ELR (cell line): Measurements from ENCODE around the gene GLIPR1L1.
A peak's percentile ranks its signal among the peaks of the same experiment; 100 is the strongest.
"Not testable (repeated sequence)": the region's sequence is repeated elsewhere in the genome, so short reads cannot be mapped to it uniquely, and the experiment has no call there.

Experiments
- DNase-seq: peaks from one replicate; pipeline ENCODE4 v3.0.0-alpha.2; 2015; ENCODE audit warnings: low read depth

Gene GLIPR1L1

GRCh38 chr12:75334384-75335030, at the start of gene GLIPR1L1:
Gene GLIPR1L1 (plus strand): TSS chr12:75334670. CDS start chr12:75334729, 59 bp downstream.
- DNase-seq, result peak; percentile 95

GRCh38 chr12:75288860-75289259, 45.6 kb upstream of the GLIPR1L1 start:
- DNase-seq, result no peak

GRCh38 chr12:75289753-75290152, 44.7 kb upstream of the GLIPR1L1 start:
- DNase-seq, result peak; percentile 51

- no peak for DNase-seq
These were observed 43.5 kb upstream of the GLIPR1L1 start for GRCh38 chr12:75291014-75291413.

GRCh38 chr12:75294336-75294735, 40.1 kb upstream of the GLIPR1L1 start:
- DNase-seq, result no peak

GRCh38 chr12:75294797-75295196, 39.7 kb upstream of the GLIPR1L1 start:
- no peak for DNase-seq

- no peak for DNase-seq
These were observed 32.2 kb upstream of the GLIPR1L1 start for GRCh38 chr12:75302225-75302624.

GRCh38 chr12:75302781-75303180, 31.7 kb upstream of the GLIPR1L1 start:
- DNase-seq, result no peak

- DNase-seq, result no peak
These were observed 28.8 kb upstream of the GLIPR1L1 start for GRCh38 chr12:75305412-75306332.

GRCh38 chr12:75308279-75308678, 26.2 kb upstream of the GLIPR1L1 start:
- DNase-seq, result no peak

GRCh38 chr12:75311369-75311768, 23.1 kb upstream of the GLIPR1L1 start:
- DNase-seq, result no peak

GRCh38 chr12:75315518-75315917, 19.0 kb upstream of the GLIPR1L1 start:
- peak; percentile 92 for DNase-seq

GRCh38 chr12:75317784-75318183, 16.7 kb upstream of the GLIPR1L1 start:
- no peak for DNase-seq

GRCh38 chr12:75322464-75322863, 12.0 kb upstream of the GLIPR1L1 start:
- peak; percentile 64 for DNase-seq

GRCh38 chr12:75323663-75324062, 10.8 kb upstream of the GLIPR1L1 start:
- DNase-seq, result peak; percentile 11

GRCh38 chr12:75327642-75328041, 6.8 kb upstream of the GLIPR1L1 start:
- no peak for DNase-seq

- peak; percentile 90 for DNase-seq
These were observed 4.3 kb upstream of the GLIPR1L1 start, which contains the start of gene CAPS2 for GRCh38 chr12:75329918-75330826. Gene CAPS2 (minus strand): TSS chr12:75330324. CDS start chr12:75326498, 3,826 bp downstream.

- DNase-seq, result no peak
These were observed 3.4 kb downstream of the GLIPR1L1 start for GRCh38 chr12:75337905-75338304.

- DNase-seq, result peak; percentile 26
These were observed 7.4 kb downstream of the GLIPR1L1 start for GRCh38 chr12:75341873-75342272.

GRCh38 chr12:75345531-75345930, 11.1 kb downstream of the GLIPR1L1 start:
- peak; percentile 74 for DNase-seq

- not testable (repeated sequence) for DNase-seq
These were observed 11.7 kb downstream of the GLIPR1L1 start for GRCh38 chr12:75346215-75346614.

- DNase-seq, result no peak
These were observed 15.5 kb downstream of the GLIPR1L1 start for GRCh38 chr12:75349946-75350345.
